ENCODE results near the gene DCDC2B. TPM values are rescaled to one million over a fixed set of nuclear protein-coding genes. Genes with fewer than 3 reads are reported as not detected.

DCDC2B gene
- total and polyA plus RNA-seq, 2 of the 13 experiments (the other 11 are each of a cell fraction or from before 2014, with no cell fraction given), result not detected

DNA sequence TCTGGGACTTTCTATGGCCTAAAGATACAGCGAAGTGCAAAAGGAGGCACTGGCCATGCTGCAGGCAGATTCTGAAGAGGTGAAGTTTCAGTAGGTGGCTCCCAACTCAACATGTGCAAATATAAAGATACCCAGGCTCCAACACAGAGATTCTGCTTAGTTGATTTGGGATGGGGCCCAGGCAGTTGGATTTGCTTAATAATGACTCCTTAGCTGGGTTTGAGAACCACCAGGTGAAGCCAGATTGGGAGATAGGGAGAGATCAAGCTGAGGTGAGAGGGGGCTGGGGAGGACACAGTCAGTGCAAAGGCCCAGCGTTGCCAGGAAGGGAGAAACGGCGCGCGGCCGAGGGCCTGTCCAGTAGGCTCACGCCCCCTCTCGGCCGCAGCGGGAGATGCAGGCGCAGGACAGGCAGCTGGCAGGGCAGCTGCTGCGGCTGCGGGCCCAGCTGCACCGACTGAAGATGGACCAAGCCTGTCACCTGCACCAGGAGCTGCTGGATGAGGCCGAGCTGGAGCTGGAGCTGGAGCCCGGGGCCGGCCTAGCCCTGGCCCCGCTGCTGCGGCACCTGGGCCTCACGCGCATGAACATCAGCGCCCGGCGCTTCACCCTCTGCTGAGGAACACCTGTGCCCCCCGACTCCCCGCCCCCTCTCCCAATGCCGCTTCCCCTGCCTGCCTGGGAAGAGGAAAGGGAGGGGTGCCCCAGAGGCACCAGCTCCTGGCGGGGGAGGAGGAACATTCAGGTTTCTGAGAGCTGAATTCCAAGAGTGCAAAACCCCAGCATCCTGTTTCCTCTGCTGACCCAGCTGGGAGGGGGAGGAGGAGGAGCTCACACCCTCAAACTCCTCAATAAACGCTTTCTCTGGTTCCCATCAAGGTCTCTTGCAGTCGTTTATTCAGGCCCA lies 39.3 kb downstream of the DCDC2B start (continued):
- TF ChIP-seq, protein P1, sequence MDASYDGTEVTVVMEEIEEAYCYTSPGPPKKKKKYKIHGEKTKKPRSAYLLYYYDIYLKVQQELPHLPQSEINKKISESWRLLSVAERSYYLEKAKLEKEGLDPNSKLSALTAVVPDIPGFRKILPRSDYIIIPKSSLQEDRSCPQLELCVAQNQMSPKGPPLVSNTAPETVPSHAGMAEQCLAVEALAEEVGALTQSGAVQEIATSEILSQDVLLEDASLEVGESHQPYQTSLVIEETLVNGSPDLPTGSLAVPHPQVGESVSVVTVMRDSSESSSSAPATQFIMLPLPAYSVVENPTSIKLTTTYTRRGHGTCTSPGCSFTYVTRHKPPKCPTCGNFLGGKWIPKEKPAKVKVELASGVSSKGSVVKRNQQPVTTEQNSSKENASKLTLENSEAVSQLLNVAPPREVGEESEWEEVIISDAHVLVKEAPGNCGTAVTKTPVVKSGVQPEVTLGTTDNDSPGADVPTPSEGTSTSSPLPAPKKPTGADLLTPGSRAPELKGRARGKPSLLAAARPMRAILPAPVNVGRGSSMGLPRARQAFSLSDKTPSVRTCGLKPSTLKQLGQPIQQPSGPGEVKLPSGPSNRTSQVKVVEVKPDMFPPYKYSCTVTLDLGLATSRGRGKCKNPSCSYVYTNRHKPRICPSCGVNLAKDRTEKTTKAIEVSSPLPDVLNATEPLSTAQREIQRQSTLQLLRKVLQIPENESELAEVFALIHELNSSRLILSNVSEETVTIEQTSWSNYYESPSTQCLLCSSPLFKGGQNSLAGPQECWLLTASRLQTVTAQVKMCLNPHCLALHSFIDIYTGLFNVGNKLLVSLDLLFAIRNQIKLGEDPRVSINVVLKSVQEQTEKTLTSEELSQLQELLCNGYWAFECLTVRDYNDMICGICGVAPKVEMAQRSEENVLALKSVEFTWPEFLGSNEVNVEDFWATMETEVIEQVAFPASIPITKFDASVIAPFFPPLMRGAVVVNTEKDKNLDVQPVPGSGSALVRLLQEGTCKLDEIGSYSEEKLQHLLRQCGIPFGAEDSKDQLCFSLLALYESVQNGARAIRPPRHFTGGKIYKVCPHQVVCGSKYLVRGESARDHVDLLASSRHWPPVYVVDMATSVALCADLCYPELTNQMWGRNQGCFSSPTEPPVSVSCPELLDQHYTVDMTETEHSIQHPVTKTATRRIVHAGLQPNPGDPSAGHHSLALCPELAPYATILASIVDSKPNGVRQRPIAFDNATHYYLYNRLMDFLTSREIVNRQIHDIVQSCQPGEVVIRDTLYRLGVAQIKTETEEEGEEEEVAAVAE (CRISPR knock-in tag; IDR thresholded peaks at IDR 0.05; ENCODE audit: borderline replicate concordance), result no peak; the same call in 1 of the 2 replicates
- TF ChIP-seq SPEN (CRISPR knock-in tag; IDR thresholded peaks at IDR 0.05; ENCODE audit: low read depth), result peak; percentile 70
- no peak for TF ChIP-seq PAWR (CRISPR knock-in tag; IDR thresholded peaks at IDR 0.05; ENCODE audit: borderline replicate concordance)
- TF ChIP-seq ZNF282 (IDR thresholded peaks at IDR 0.05; ENCODE audit: partially characterized antibody), result no peak
- no peak for TF ChIP-seq ISL2 (CRISPR knock-in tag; IDR thresholded peaks at IDR 0.05)
- TF ChIP-seq MAF1 (CRISPR knock-in tag; IDR thresholded peaks at IDR 0.05; ENCODE audit: borderline replicate concordance), result no peak
- TF ChIP-seq, protein P2, sequence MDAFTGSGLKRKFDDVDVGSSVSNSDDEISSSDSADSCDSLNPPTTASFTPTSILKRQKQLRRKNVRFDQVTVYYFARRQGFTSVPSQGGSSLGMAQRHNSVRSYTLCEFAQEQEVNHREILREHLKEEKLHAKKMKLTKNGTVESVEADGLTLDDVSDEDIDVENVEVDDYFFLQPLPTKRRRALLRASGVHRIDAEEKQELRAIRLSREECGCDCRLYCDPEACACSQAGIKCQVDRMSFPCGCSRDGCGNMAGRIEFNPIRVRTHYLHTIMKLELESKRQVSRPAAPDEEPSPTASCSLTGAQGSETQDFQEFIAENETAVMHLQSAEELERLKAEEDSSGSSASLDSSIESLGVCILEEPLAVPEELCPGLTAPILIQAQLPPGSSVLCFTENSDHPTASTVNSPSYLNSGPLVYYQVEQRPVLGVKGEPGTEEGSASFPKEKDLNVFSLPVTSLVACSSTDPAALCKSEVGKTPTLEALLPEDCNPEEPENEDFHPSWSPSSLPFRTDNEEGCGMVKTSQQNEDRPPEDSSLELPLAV (CRISPR knock-in tag; conservative IDR thresholded peaks at IDR 0.05; ENCODE audit: low read depth), result no peak
- no peak for TF ChIP-seq KLF9 (CRISPR knock-in tag; IDR thresholded peaks at IDR 0.05; ENCODE audit: low read depth)
- TF ChIP-seq HIVEP1 (CRISPR knock-in tag; IDR thresholded peaks at IDR 0.05), result peak; percentile 35; the same call in 1 of the 2 replicates
- TF ChIP-seq SOX5 (CRISPR knock-in tag; IDR thresholded peaks at IDR 0.05; ENCODE audit: borderline replicate concordance), result no peak
- TF ChIP-seq PHF20 (CRISPR knock-in tag; IDR thresholded peaks at IDR 0.05), result no peak
- TF ChIP-seq SOX13 (IDR thresholded peaks at IDR 0.05), result no peak
- peak in 1 of 2 experiments; percentile 13; a peak in 1 of 4 replicates for TF ChIP-seq SOX13 (CRISPR knock-in tag; conservative IDR thresholded peaks at IDR 0.05 in 1 of 2, IDR thresholded peaks at IDR 0.05 in 1 of 2)
- TF ChIP-seq, protein P3, sequence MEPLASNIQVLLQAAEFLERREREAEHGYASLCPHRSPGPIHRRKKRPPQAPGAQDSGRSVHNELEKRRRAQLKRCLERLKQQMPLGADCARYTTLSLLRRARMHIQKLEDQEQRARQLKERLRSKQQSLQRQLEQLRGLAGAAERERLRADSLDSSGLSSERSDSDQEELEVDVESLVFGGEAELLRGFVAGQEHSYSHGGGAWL (CRISPR knock-in tag; IDR thresholded peaks at IDR 0.05), result no peak
- TF ChIP-seq, protein P4, sequence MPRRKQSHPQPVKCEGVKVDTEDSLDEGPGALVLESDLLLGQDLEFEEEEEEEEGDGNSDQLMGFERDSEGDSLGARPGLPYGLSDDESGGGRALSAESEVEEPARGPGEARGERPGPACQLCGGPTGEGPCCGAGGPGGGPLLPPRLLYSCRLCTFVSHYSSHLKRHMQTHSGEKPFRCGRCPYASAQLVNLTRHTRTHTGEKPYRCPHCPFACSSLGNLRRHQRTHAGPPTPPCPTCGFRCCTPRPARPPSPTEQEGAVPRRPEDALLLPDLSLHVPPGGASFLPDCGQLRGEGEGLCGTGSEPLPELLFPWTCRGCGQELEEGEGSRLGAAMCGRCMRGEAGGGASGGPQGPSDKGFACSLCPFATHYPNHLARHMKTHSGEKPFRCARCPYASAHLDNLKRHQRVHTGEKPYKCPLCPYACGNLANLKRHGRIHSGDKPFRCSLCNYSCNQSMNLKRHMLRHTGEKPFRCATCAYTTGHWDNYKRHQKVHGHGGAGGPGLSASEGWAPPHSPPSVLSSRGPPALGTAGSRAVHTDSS (CRISPR knock-in tag; conservative IDR thresholded peaks at IDR 0.05), result no peak
- TF ChIP-seq GTF2F1 (IDR thresholded peaks at IDR 0.05; ENCODE audit: low read length), result no peak
- TF ChIP-seq, protein P5, sequence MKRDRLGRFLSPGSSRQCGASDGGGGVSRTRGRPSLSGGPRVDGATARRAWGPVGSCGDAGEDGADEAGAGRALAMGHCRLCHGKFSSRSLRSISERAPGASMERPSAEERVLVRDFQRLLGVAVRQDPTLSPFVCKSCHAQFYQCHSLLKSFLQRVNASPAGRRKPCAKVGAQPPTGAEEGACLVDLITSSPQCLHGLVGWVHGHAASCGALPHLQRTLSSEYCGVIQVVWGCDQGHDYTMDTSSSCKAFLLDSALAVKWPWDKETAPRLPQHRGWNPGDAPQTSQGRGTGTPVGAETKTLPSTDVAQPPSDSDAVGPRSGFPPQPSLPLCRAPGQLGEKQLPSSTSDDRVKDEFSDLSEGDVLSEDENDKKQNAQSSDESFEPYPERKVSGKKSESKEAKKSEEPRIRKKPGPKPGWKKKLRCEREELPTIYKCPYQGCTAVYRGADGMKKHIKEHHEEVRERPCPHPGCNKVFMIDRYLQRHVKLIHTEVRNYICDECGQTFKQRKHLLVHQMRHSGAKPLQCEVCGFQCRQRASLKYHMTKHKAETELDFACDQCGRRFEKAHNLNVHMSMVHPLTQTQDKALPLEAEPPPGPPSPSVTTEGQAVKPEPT (CRISPR knock-in tag; IDR thresholded peaks at IDR 0.05; ENCODE audit: low read depth), result peak; percentile 77; the same call in 1 of the 2 replicates
- TF ChIP-seq KLF15 (CRISPR knock-in tag; IDR thresholded peaks at IDR 0.05; ENCODE audit: borderline replicate concordance), result no peak
- TF ChIP-seq FOXM1 (CRISPR knock-in tag; IDR thresholded peaks at IDR 0.05), result no peak
